T-cell (primary cell): Measurements from ENCODE around the gene ENO1. TPM values are rescaled to one million over a fixed set of nuclear protein-coding genes. Genes with fewer than 3 reads are reported as not detected.
A peak's percentile ranks its signal among the peaks of the same experiment; 100 is the strongest.

ENCODE experiments used
- ATAC-seq, 4 experiments: fragments of 200-7000 bp in 3 of 4; fragments of 150-1000 bp in 1 of 4; cut with Tn5 transposase; replicated peaks in 1 of 4; 1 replicate in 3 of 4; 2 replicates in 1 of 4; pipeline ENCODE4 v1.10.0; 2021; ENCODE audit warnings: moderate library complexity in 3 of 4, mild to moderate bottlenecking in 2 of 4, moderate number of reproducible peaks in 1 of 4
- CTCF ChIA-PET, 2 donors: fragments of 300-600 bp; sonication (Branson Sonifier 250); formaldehyde crosslinking; loops; one replicate each; lab custom pipeline; 2022; ENCODE audit warnings: antibody characterized with exemption in 2 of 2; lab: Charles Lee
- POLR2A ChIA-PET, 2 donors: fragments of 300-600 bp; sonication (Branson Sonifier 250); formaldehyde crosslinking; loops; one replicate each; lab custom pipeline; 2022; ENCODE audit warnings: antibody characterized with exemption in 2 of 2; lab: Charles Lee
- DNase-seq, 35 experiments: peaks; one replicate each; pipeline versions ENCODE4 v3.0.0 to v3.0.0-alpha.2; 2013 to 2023
- H3K27ac ChIP-seq: one replicate; pipeline ENCODE4 v1.5.1; 2013; ENCODE audit warnings: low read length
- H3K27me3 ChIP-seq, 2 experiments: replicated peaks in 1 of 2; 1 replicate in 1 of 2; 2 replicates in 1 of 2; pipeline versions ENCODE4 v1.6.1 to v1.7.0; 2013; ENCODE audit warnings: low read length in 1 of 2, mixed read lengths in 1 of 2; ENCODE audit not compliant: control insufficient read depth in 2 of 2, insufficient read depth in 2 of 2; ENCODE audit errors: extremely low read depth in 1 of 2
- H3K36me3 ChIP-seq, 2 donors: 1 replicate in 1 of 2; 2 replicates in 1 of 2; pipeline versions ENCODE4 v1.6.1 to v1.7.0; 2013; ENCODE audit warnings: low read length in 1 of 2; ENCODE audit not compliant: control insufficient read depth in 2 of 2, insufficient read depth in 1 of 2; ENCODE audit errors: extremely low read depth in 1 of 2
- H3K4me1 ChIP-seq, 2 experiments: 1 replicate in 1 of 2; 2 replicates in 1 of 2; pipeline versions ENCODE4 v1.6.1 to v1.7.0; 2013; ENCODE audit warnings: low read length in 2 of 2, mixed read lengths in 1 of 2; ENCODE audit not compliant: insufficient read depth in 2 of 2, control insufficient read depth in 1 of 2; ENCODE audit errors: extremely low read depth in 1 of 2
- H3K4me3 ChIP-seq, 2 donors: 1 replicate in 1 of 2; 2 replicates in 1 of 2; pipeline versions ENCODE4 v1.5.1 to v1.7.0; 2013; ENCODE audit warnings: mild to moderate bottlenecking in 2 of 2, low read length in 1 of 2, moderate library complexity in 1 of 2; ENCODE audit not compliant: control insufficient read depth in 1 of 2; ENCODE audit errors: extremely low read depth in 1 of 2
- H3K9me3 ChIP-seq: 2 replicates; pipeline ENCODE4 v1.7.0; 2013
- H3K27ac Mint-ChIP-seq, 2 donors: one replicate each; pipeline ENCODE4 v1.8.0; 2020 to 2021; ENCODE audit warnings: mild to moderate bottlenecking in 2 of 2, mixed read lengths in 2 of 2
- H3K27me3 Mint-ChIP-seq, 2 donors: one replicate each; pipeline ENCODE4 v1.8.0; 2021 to 2022; ENCODE audit warnings: mixed read lengths in 2 of 2
- H3K36me3 Mint-ChIP-seq: one replicate; pipeline ENCODE4 v1.8.0; 2021; ENCODE audit warnings: mixed read lengths
- H3K4me1 Mint-ChIP-seq, 3 donors: one replicate each; pipeline ENCODE4 v1.8.0; 2020 to 2022; ENCODE audit warnings: mixed read lengths in 3 of 3, mild to moderate bottlenecking in 1 of 3
- H3K4me3 Mint-ChIP-seq, 3 donors: one replicate each; pipeline ENCODE4 v1.8.0; 2020 to 2022; ENCODE audit warnings: mild to moderate bottlenecking in 3 of 3, mixed read lengths in 3 of 3, moderate library complexity in 3 of 3
- H3K9me3 Mint-ChIP-seq, 3 donors: one replicate each; pipeline ENCODE4 v1.8.0; 2020 to 2022; ENCODE audit warnings: mixed read lengths in 3 of 3
- WGBS: methylation state at CpG from one replicate; pipeline ENCODE4 v1.1.5; 2013; ENCODE audit warnings: missing lambda C conversion rate; ENCODE audit not compliant: insufficient coverage; 5-methylcytosine and 5-hydroxymethylcytosine counted together
- total RNA-seq, 35 experiments: library from RNA in 6 of 35; stranded (reverse) in 6 of 35; fragments of 120-200 nt in 1 of 35; gene quantifications; one replicate each; pipeline versions ENCODE4 v1.2.1 to v1.2.4 and lab custom pipeline; 2013 to 2026

Gene ENO1
- total RNA-seq, 5 donors from 2014 or later (not counting 1 experiment from before 2014, with no cell fraction given) = 308 to 625 (median 545) TPM

GRCh38 chr1:8858888-8859706 is 19.4 kb downstream of the ENO1 start:
- H3K9me3 ChIP-seq = no peaks in the 10 kb centered on the region
- no peaks in the 10 kb centered on the region for H3K27me3 Mint-ChIP-seq
- H3K4me3 Mint-ChIP-seq = no peak overlapping the region

GRCh38 chr1:8858112-8858668 is 20.3 kb downstream of the ENO1 start:
- ChIA-PET POLR2A (interaction anchor here in 1 of 2 donors (0.6 kb wide), 1 partner anchor 21 kb away, joined by 3 read pairs; no protein-coding TSS in a partner anchor), CTCF (interaction anchor here (0.6 to 3.6 kb wide), 7 partner anchors 9 to 1956 kb away, joined by 3 to 19 read pairs (median 6); partner anchors contain the start of gene RERE (in 1 of the 2))
- H3K9me3 Mint-ChIP-seq = no peaks in the 10 kb centered on the region
- peaks cover 0 to 12% of the 10 kb centered on the region in 2 experiments for H3K4me1 ChIP-seq
- H3K4me3 Mint-ChIP-seq = no peak overlapping the region
- peaks cover 7 to 54% of the 10 kb centered on the region in 2 donors for H3K36me3 ChIP-seq
- no peaks in the 10 kb centered on the region for H3K27me3 ChIP-seq
- H3K4me3 ChIP-seq = no peak overlapping the region
- peaks cover 16 to 25% (median 21%) of the 10 kb centered on the region in 3 donors for H3K4me1 Mint-ChIP-seq
- DNase-seq (peak in 1 of 35 experiments; percentile 32), ATAC-seq (no peak)
- no peaks in the 10 kb centered on the region for H3K9me3 ChIP-seq
- 100% methylated on average over 1 of the region's 2 CpGs for WGBS
- H3K36me3 Mint-ChIP-seq = peaks cover 33% of the 10 kb centered on the region
- H3K27ac Mint-ChIP-seq = peak overlapping the region; percentile 79 to 84
- H3K27ac ChIP-seq = no peak overlapping the region
- H3K27me3 Mint-ChIP-seq = no peaks in the 10 kb centered on the region

More at GRCh38 chr1:8858888-8859706, 19.4 kb downstream of the ENO1 start:
- Histone ChIP-seq H3K27me3 (no peaks in the 10 kb centered on the region), H3K27ac (no peak overlapping the region), H3K4me1 (peaks cover 0 to 12% of the 10 kb centered on the region in 2 experiments), H3K4me3 (no peak overlapping the region), H3K36me3 (peaks cover 7 to 63% of the 10 kb centered on the region in 2 donors)
- POLR2A ChIA-PET = no interaction called here
- H3K4me1 Mint-ChIP-seq = peaks cover 16 to 25% (median 21%) of the 10 kb centered on the region in 3 donors
- H3K36me3 Mint-ChIP-seq = peaks cover 42% of the 10 kb centered on the region
- CTCF ChIA-PET = interaction anchor here (0.6 to 3.6 kb wide), 10 partner anchors 10 to 1955 kb away, joined by 3 to 19 read pairs (median 4); partner anchors contain the start of genes ENO1 (in 1 of the 2) and RERE (in 1 of the 2)
- no peaks in the 10 kb centered on the region for H3K9me3 Mint-ChIP-seq
- DNase-seq = peak in 32 of 35 experiments; percentile 12 to 76 (median 43)
- 78% methylated on average over 5 of the region's 12 CpGs for WGBS
- peak overlapping the region; percentile 53 to 84 for H3K27ac Mint-ChIP-seq
- peak; percentile 62 to 75 (median 68) for ATAC-seq

- Histone ChIP-seq H3K27me3 (no peaks in the 10 kb centered on the region), H3K9me3 (no peaks in the 10 kb centered on the region), H3K27ac (no peak overlapping the region), H3K36me3 (peaks cover 7 to 40% of the 10 kb centered on the region in 2 donors), H3K4me3 (no peak overlapping the region), H3K4me1 (peaks cover 0 to 12% of the 10 kb centered on the region in 2 experiments)
- no peak for ATAC-seq
- DNase-seq = no peak
- Mint-ChIP-seq H3K9me3 (no peaks in the 10 kb centered on the region), H3K4me1 (peaks cover 11 to 22% (median 21%) of the 10 kb centered on the region in 3 donors), H3K36me3 (peaks cover 27% of the 10 kb centered on the region), H3K27me3 (no peaks in the 10 kb centered on the region), H3K27ac (no peak overlapping the region), H3K4me3 (no peak overlapping the region)
- POLR2A ChIA-PET = interaction anchor here in 1 of 2 donors (0.7 kb wide), 1 partner anchor 773 kb away, joined by 3 read pairs; no protein-coding TSS in a partner anchor
- WGBS = 85% methylated on average over 10 of the region's 14 CpGs
- CTCF ChIA-PET = interaction anchor here (0.6 to 2.3 kb wide), 3 partner anchors 8 to 882 kb away, joined by 3 to 8 read pairs (median 7); no protein-coding TSS in a partner anchor
These were observed 21.6 kb downstream of the ENO1 start for GRCh38 chr1:8856689-8857412.

- ChIA-PET CTCF (no interaction called here), POLR2A (no interaction called here)
- H3K27ac ChIP-seq = no peak overlapping the region
- 99% methylated on average over 5 of the region's 7 CpGs for WGBS
- ATAC-seq = no peak
- Mint-ChIP-seq H3K9me3 (no peaks in the 10 kb centered on the region), H3K27ac (no peak overlapping the region), H3K4me1 (peaks cover 2 to 10% (median 9%) of the 10 kb centered on the region in 3 donors), H3K36me3 (peaks cover 9% of the 10 kb centered on the region), H3K4me3 (no peak overlapping the region), H3K27me3 (no peaks in the 10 kb centered on the region)
- peaks cover 7 to 20% of the 10 kb centered on the region in 2 donors for H3K36me3 ChIP-seq
- peaks cover 0 to 10% of the 10 kb centered on the region in 2 experiments for H3K4me1 ChIP-seq
- H3K4me3 ChIP-seq = no peak overlapping the region
- no peaks in the 10 kb centered on the region for H3K9me3 ChIP-seq
- no peak for DNase-seq
- H3K27me3 ChIP-seq = peaks cover 0 to under 1% of the 10 kb centered on the region in 2 experiments
These were observed 24.2 kb downstream of the ENO1 start for GRCh38 chr1:8854240-8854639.

GRCh38 chr1:8851060-8851459 is 27.4 kb downstream of the ENO1 start:
- POLR2A ChIA-PET = no interaction called here

More at GRCh38 chr1:8851060-8851459, 27.4 kb downstream of the ENO1 start:
- no peaks in the 10 kb centered on the region for H3K36me3 ChIP-seq
- Mint-ChIP-seq H3K9me3 (no peaks in the 10 kb centered on the region), H3K36me3 (no peaks in the 10 kb centered on the region), H3K4me3 (no peak overlapping the region), H3K4me1 (peaks cover 3 to 11% (median 3%) of the 10 kb centered on the region in 3 donors), H3K27ac (no peak overlapping the region), H3K27me3 (no peaks in the 10 kb centered on the region)
- ATAC-seq (no peak), DNase-seq (no peak)
- WGBS = 100% methylated on average over 2 of the region's 5 CpGs
- H3K27ac ChIP-seq = no peak overlapping the region
- no peak overlapping the region for H3K4me3 ChIP-seq
- peaks cover 0 to 12% of the 10 kb centered on the region in 2 experiments for H3K4me1 ChIP-seq
- H3K9me3 ChIP-seq = no peaks in the 10 kb centered on the region
- peaks cover 0 to 13% of the 10 kb centered on the region in 2 experiments for H3K27me3 ChIP-seq
- CTCF ChIA-PET = interaction anchor here (0.6 to 0.7 kb wide), 2 partner anchors 16 to 455 kb away, joined by 3 to 4 read pairs; no protein-coding TSS in a partner anchor
